ENCODE results near the gene SMIM14.
"Not testable (repeated sequence)": the region's sequence is repeated elsewhere in the genome, so short reads cannot be mapped to it uniquely, and the experiment has no call there.

SMIM14 gene

DNA sequence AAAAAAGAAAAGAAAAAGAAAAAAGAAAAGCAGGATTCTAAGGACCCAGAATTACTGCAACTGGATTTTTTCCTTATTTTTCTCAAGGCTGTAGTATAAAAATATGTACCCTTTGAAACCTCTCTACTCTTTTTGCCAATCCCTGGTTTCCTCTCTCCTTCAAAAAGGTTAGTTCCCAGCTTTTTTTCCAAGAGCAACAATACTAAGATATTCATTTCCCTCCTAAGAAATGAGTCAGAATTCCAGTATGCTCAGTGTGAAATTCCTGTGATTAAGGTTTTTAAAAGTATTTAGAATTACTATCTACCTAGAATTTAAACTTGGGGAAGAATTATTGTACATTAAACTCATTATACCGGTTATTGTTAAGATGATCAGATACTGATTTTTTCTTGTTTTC, 22.0 kb downstream of the SMIM14 start:
- no peak overlapping the region for H3K4me3 ChIP-seq (replicated peaks in 1 of 2; ENCODE audit: low read depth in 2 of 2, low read length in 2 of 2)
- peak in 1 of 2 donors; percentile 69 for DNase-seq (ENCODE audit: low read depth in 2 of 2)
- TF ChIP-seq, protein P1, sequence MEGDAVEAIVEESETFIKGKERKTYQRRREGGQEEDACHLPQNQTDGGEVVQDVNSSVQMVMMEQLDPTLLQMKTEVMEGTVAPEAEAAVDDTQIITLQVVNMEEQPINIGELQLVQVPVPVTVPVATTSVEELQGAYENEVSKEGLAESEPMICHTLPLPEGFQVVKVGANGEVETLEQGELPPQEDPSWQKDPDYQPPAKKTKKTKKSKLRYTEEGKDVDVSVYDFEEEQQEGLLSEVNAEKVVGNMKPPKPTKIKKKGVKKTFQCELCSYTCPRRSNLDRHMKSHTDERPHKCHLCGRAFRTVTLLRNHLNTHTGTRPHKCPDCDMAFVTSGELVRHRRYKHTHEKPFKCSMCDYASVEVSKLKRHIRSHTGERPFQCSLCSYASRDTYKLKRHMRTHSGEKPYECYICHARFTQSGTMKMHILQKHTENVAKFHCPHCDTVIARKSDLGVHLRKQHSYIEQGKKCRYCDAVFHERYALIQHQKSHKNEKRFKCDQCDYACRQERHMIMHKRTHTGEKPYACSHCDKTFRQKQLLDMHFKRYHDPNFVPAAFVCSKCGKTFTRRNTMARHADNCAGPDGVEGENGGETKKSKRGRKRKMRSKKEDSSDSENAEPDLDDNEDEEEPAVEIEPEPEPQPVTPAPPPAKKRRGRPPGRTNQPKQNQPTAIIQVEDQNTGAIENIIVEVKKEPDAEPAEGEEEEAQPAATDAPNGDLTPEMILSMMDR (IDR thresholded peaks at IDR 0.05; ENCODE audit: low read depth, low read length): no peak

DNA sequence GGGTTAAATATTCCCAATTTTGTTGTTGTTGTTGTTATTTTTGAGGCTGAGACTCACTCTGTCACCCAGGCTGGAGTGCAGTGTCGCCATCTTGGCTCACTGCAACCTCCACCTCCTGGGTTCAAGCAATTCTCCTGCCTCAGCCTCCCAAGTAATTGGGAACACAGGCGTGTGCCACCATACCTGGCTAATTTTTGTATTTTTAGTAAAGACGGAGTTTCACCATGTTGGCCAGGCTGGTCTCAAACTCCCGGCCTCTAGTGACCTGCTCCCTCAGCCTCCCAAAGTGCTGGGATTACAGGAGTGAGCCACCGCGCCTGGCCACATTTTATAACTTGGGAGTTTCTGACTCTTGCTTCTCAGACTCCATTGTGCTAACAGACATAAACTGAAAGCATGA, 22.6 kb downstream of the SMIM14 start:
- DNase-seq (ENCODE audit: low read depth in 2 of 2): not testable (repeated sequence)

DNA sequence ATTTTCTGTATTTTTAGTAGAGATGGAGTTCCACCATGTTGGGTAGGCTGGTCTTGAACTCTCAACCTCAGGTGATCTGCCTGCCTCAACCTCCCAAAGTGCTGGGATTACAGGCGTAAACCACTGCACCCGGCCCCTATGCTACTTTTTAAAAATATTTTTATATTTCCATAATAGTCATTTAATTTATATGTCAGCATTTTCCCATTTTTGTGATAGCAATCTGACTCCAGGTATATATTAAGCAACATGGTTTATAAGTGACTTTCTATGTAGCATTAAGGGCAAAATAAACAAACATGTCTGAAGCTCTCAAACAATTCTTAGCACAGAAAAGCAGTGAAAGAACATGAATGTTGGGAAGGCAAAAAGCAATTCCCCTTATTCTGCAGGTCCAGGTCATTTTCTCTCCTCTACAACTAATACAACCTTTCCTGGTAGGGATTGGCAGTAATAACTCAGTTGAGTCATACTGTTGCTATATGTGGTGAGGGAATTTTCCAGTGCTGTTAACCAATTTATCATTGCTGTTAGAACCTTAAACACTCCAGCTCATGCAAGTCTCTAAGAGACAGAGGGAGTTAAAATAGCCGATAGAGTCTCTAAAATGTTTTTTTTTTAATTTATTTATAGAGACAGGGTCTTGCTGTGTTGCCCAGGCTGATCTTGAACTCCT, 24.0 kb downstream of the SMIM14 start:
- H3K4me3 ChIP-seq (replicated peaks in 1 of 2; ENCODE audit: low read depth in 2 of 2, low read length in 2 of 2): no peak overlapping the region
- DNase-seq (ENCODE audit: low read depth in 2 of 2): peak; percentile 73 to 78
- TF ChIP-seq, protein P1 (IDR thresholded peaks at IDR 0.05; ENCODE audit: low read depth, low read length): no peak

More for the DNA sequence above, 22.6 kb downstream of the SMIM14 start:
- H3K4me3 ChIP-seq (replicated peaks in 1 of 2; ENCODE audit: low read depth in 2 of 2, low read length in 2 of 2): not testable (repeated sequence)

DNA sequence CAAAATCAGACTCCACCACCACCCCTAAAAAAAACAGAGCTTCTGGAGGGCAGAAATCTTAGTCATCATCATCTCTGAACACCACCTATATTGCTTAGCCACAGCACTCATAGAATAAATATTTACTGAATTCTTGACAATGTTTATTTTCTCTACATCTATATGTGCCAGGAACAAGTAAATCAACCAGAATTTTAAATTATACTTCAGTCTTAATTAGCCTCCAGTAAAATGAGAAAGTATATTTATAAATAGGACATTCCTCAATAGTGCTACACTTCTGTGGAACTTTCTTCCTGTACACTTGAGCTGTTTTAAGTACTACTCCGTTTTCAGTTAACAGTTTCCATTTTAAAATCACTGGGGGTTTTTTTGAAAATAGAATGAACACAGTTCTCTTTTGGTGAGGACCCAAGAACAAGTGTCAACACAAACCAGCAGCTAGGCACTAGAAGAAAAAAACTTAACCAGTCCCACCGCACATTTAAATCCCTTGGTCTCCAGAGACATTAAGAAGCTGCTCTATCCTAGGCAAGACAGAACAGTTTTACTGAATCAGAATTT, 25.5 kb downstream of the SMIM14 start:
- peak in 1 of 2 donors; percentile 70 for DNase-seq (ENCODE audit: low read depth in 2 of 2)
- no peak overlapping the region for H3K4me3 ChIP-seq (replicated peaks in 1 of 2; ENCODE audit: low read depth in 2 of 2, low read length in 2 of 2)
- TF ChIP-seq, protein P1 (IDR thresholded peaks at IDR 0.05; ENCODE audit: low read depth, low read length): no peak

DNA sequence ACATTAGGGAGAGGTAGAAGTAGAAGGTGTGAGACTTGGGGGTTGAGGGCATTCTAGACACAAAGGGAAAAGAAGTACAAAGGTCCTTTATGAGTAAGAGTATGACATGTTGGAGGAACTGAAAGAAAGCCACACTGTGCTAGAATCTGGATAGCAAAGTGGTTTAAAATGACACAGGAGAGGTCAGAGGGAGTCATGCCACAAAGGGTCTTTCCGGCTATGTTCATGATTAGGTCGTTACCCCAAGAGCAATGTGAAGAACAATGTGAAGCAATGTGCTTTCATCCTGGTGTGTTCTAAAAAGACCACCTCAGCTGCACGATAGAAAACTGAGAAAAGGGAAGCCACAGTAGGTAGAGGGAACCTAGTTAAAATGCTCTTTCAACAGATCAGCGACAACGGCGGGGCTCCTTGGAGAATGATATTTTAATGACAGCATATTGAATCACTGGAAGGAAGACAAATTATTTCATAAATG, 29.2 kb downstream of the SMIM14 start:
- DNase-seq (ENCODE audit: low read depth in 2 of 2): peak in 1 of 2 donors; percentile 42
- TF ChIP-seq, protein P1 (IDR thresholded peaks at IDR 0.05; ENCODE audit: low read depth, low read length): no peak
- H3K4me3 ChIP-seq (replicated peaks in 1 of 2; ENCODE audit: low read depth in 2 of 2, low read length in 2 of 2): no peak overlapping the region

DNA sequence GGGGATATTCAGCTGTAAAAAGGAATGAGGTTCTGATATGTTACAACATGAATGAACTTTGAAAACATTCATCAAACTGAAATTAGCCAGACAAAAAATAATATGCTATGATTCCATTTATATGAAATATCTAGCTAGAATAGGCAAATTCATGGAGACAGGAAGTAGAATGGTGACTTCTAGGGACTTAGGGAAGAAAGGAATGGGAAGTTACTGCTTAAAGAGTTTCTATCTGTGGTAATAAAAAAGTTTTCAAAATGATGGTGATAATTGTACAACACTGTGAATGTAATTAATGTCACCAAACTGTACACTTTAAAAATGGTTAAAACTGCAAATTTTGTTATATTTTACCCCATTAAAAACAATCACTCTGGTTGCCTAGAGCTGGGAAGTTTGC, 30.2 kb downstream of the SMIM14 start:
- DNase-seq (ENCODE audit: low read depth in 2 of 2): no peak
- TF ChIP-seq, protein P1 (IDR thresholded peaks at IDR 0.05; ENCODE audit: low read depth, low read length): no peak

DNA sequence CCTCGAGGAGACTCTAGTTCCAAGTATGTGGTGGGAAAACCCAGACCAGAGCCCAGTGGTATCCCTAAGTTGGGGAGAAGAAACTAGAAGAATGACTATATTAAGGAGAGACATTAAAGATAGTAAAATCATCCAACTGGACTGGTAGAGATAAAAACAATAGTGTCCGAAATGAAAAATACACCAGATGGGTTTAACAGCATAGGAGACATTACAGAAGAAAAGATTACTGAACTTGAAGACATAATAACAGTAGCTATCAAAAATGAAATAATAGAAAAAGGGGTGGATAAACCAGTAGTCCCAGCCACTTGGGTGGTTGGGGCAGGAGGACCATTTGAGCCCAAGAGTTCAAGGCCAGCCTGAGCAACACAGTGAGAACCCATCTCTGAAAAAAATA, 31.9 kb downstream of the SMIM14 start:
- TF ChIP-seq, protein P1 (IDR thresholded peaks at IDR 0.05; ENCODE audit: low read depth, low read length): no peak
- H3K4me3 ChIP-seq (replicated peaks in 1 of 2; ENCODE audit: low read depth in 2 of 2, low read length in 2 of 2): no peak overlapping the region
- DNase-seq (ENCODE audit: low read depth in 2 of 2): no peak

More for the DNA sequence above, 30.2 kb downstream of the SMIM14 start:
- no peak overlapping the region for H3K4me3 ChIP-seq (replicated peaks in 1 of 2; ENCODE audit: low read depth in 2 of 2, low read length in 2 of 2)
